ENCODE data around the gene FAM222B.
"Not testable (repeated sequence)": the region's sequence is repeated elsewhere in the genome, so short reads cannot be mapped to it uniquely, and the experiment has no call there.

Gene FAM222B

GRCh38 chr17:28725660-28726225 is 116.8 kb downstream of the FAM222B start:
- Histone ChIP-seq H3K9me3 (ENCODE audit: control insufficient read depth, insufficient read depth, low read length) (no peaks in the 10 kb centered on the region), H3K27me3 (ENCODE audit: control insufficient read depth, insufficient read depth, low read length) (no peaks in the 10 kb centered on the region), H3K36me3 (ENCODE audit: control insufficient read depth, insufficient read depth, low read length) (peaks cover 36% of the 10 kb centered on the region), H3K4me3 (ENCODE audit: low read depth, low read length) (peak overlapping the region; percentile 58), H3K4me1 (ENCODE audit: control insufficient read depth, insufficient read depth, low read length) (peaks cover 9% of the 10 kb centered on the region), H3K9ac (ENCODE audit: low read depth, low read length) (peak overlapping the region; percentile 91)

- H3K9ac ChIP-seq (ENCODE audit: low read depth, low read length) = peak overlapping the region; percentile 91
- no peaks in the 10 kb centered on the region for H3K27me3 ChIP-seq (ENCODE audit: control insufficient read depth, insufficient read depth, low read length)
- H3K36me3 ChIP-seq (ENCODE audit: control insufficient read depth, insufficient read depth, low read length) = peaks cover 42% of the 10 kb centered on the region
- H3K9me3 ChIP-seq (ENCODE audit: control insufficient read depth, insufficient read depth, low read length) = no peaks in the 10 kb centered on the region
- peak overlapping the region; percentile 58 for H3K4me3 ChIP-seq (ENCODE audit: low read depth, low read length)
- H3K4me1 ChIP-seq (ENCODE audit: control insufficient read depth, insufficient read depth, low read length) = peaks cover 9% of the 10 kb centered on the region
These were observed 117.4 kb downstream of the FAM222B start for GRCh38 chr17:28725166-28725659.

GRCh38 chr17:28724500-28725165 is 118.0 kb downstream of the FAM222B start:
- Histone ChIP-seq H3K9me3 (ENCODE audit: control insufficient read depth, insufficient read depth, low read length) (no peaks in the 10 kb centered on the region), H3K9ac (ENCODE audit: low read depth, low read length) (peak overlapping the region; percentile 91), H3K36me3 (ENCODE audit: control insufficient read depth, insufficient read depth, low read length) (peaks cover 45% of the 10 kb centered on the region), H3K27me3 (ENCODE audit: control insufficient read depth, insufficient read depth, low read length) (no peaks in the 10 kb centered on the region), H3K4me1 (ENCODE audit: control insufficient read depth, insufficient read depth, low read length) (peaks cover 9% of the 10 kb centered on the region), H3K4me3 (ENCODE audit: low read depth, low read length) (peak overlapping the region; percentile 58)

- Histone ChIP-seq H3K4me3 (ENCODE audit: low read depth, low read length) (peak overlapping the region; percentile 58), H3K36me3 (ENCODE audit: control insufficient read depth, insufficient read depth, low read length) (peaks cover 45% of the 10 kb centered on the region)
- H3K9me3 ChIP-seq (ENCODE audit: control insufficient read depth, insufficient read depth, low read length); H3K9ac ChIP-seq (ENCODE audit: low read depth, low read length); H3K27me3 ChIP-seq (ENCODE audit: control insufficient read depth, insufficient read depth, low read length); H3K4me1 ChIP-seq (ENCODE audit: control insufficient read depth, insufficient read depth, low read length): not testable (repeated sequence)
These were observed 118.6 kb downstream of the FAM222B start for GRCh38 chr17:28723836-28724499.

- Histone ChIP-seq H3K9me3 (ENCODE audit: control insufficient read depth, insufficient read depth, low read length) (no peaks in the 10 kb centered on the region), H3K36me3 (ENCODE audit: control insufficient read depth, insufficient read depth, low read length) (peaks cover 45% of the 10 kb centered on the region), H3K27me3 (ENCODE audit: control insufficient read depth, insufficient read depth, low read length) (no peaks in the 10 kb centered on the region), H3K4me1 (ENCODE audit: control insufficient read depth, insufficient read depth, low read length) (peaks cover 12% of the 10 kb centered on the region), H3K9ac (ENCODE audit: low read depth, low read length) (no peak overlapping the region), H3K4me3 (ENCODE audit: low read depth, low read length) (peak overlapping the region; percentile 3)
These were observed 119.3 kb downstream of the FAM222B start for GRCh38 chr17:28723159-28723835.

GRCh38 chr17:28722417-28723158 is 120.0 kb downstream of the FAM222B start:
- Histone ChIP-seq H3K9me3 (ENCODE audit: control insufficient read depth, insufficient read depth, low read length) (no peaks in the 10 kb centered on the region), H3K36me3 (ENCODE audit: control insufficient read depth, insufficient read depth, low read length) (peaks cover 45% of the 10 kb centered on the region), H3K27me3 (ENCODE audit: control insufficient read depth, insufficient read depth, low read length) (no peaks in the 10 kb centered on the region), H3K4me1 (ENCODE audit: control insufficient read depth, insufficient read depth, low read length) (peaks cover 12% of the 10 kb centered on the region), H3K4me3 (ENCODE audit: low read depth, low read length) (peak overlapping the region; percentile 18), H3K9ac (ENCODE audit: low read depth, low read length) (peak overlapping the region; percentile 47)

- peaks cover 42% of the 10 kb centered on the region for H3K36me3 ChIP-seq (ENCODE audit: control insufficient read depth, insufficient read depth, low read length)
These were observed 121.6 kb downstream of the FAM222B start for GRCh38 chr17:28720997-28721329.

GRCh38 chr17:28720247-28720996 is 122.2 kb downstream of the FAM222B start:
- Histone ChIP-seq H3K36me3 (ENCODE audit: control insufficient read depth, insufficient read depth, low read length) (peaks cover 44% of the 10 kb centered on the region), H3K4me1 (ENCODE audit: control insufficient read depth, insufficient read depth, low read length) (peaks cover 15% of the 10 kb centered on the region)

More at GRCh38 chr17:28720997-28721329, 121.6 kb downstream of the FAM222B start:
- H3K4me1 ChIP-seq (ENCODE audit: control insufficient read depth, insufficient read depth, low read length) = peaks cover 15% of the 10 kb centered on the region
- peak overlapping the region; percentile 99 for H3K9ac ChIP-seq (ENCODE audit: low read depth, low read length)
- H3K4me3 ChIP-seq (ENCODE audit: low read depth, low read length) = peak overlapping the region; percentile 99
- H3K9me3 ChIP-seq (ENCODE audit: control insufficient read depth, insufficient read depth, low read length); H3K27me3 ChIP-seq (ENCODE audit: control insufficient read depth, insufficient read depth, low read length): not testable (repeated sequence)

GRCh38 chr17:28719021-28719433 is 123.6 kb downstream of the FAM222B start:
- Histone ChIP-seq H3K4me3 (ENCODE audit: low read depth, low read length) (peak overlapping the region; percentile 99), H3K4me1 (ENCODE audit: control insufficient read depth, insufficient read depth, low read length) (peaks cover 12% of the 10 kb centered on the region), H3K9me3 (ENCODE audit: control insufficient read depth, insufficient read depth, low read length) (no peaks in the 10 kb centered on the region), H3K9ac (ENCODE audit: low read depth, low read length) (peak overlapping the region; percentile 99), H3K27me3 (ENCODE audit: control insufficient read depth, insufficient read depth, low read length) (no peaks in the 10 kb centered on the region), H3K36me3 (ENCODE audit: control insufficient read depth, insufficient read depth, low read length) (peaks cover 48% of the 10 kb centered on the region)

More at GRCh38 chr17:28720247-28720996, 122.2 kb downstream of the FAM222B start:
- Histone ChIP-seq H3K9ac (ENCODE audit: low read depth, low read length) (peak overlapping the region; percentile 99), H3K27me3 (ENCODE audit: control insufficient read depth, insufficient read depth, low read length) (no peaks in the 10 kb centered on the region), H3K9me3 (ENCODE audit: control insufficient read depth, insufficient read depth, low read length) (no peaks in the 10 kb centered on the region), H3K4me3 (ENCODE audit: low read depth, low read length) (peak overlapping the region; percentile 99)

- H3K4me3 ChIP-seq (ENCODE audit: low read depth, low read length) = peak overlapping the region; percentile 99
- H3K36me3 ChIP-seq (ENCODE audit: control insufficient read depth, insufficient read depth, low read length) = peaks cover 48% of the 10 kb centered on the region
- peaks cover 12% of the 10 kb centered on the region for H3K4me1 ChIP-seq (ENCODE audit: control insufficient read depth, insufficient read depth, low read length)
- H3K9me3 ChIP-seq (ENCODE audit: control insufficient read depth, insufficient read depth, low read length) = no peaks in the 10 kb centered on the region
- H3K9ac ChIP-seq (ENCODE audit: low read depth, low read length) = peak overlapping the region; percentile 71
- H3K27me3 ChIP-seq (ENCODE audit: control insufficient read depth, insufficient read depth, low read length) = no peaks in the 10 kb centered on the region
These were observed 124.1 kb downstream of the FAM222B start for GRCh38 chr17:28718333-28719020.
